Heart left ventricle (tissue), 16 donors: ENCODE results near the gene SLIT3. TPM values are rescaled to one million over a fixed set of nuclear protein-coding genes. Genes with fewer than 3 reads are reported as not detected.

Source experiments
- ATAC-seq, 4 donors: fragments of 200-7000 bp; cut with Tn5 transposase; one replicate each; pipeline ENCODE4 v1.9.1; 2020 to 2022; ENCODE audit warnings: moderate library complexity in 4 of 4, mild to moderate bottlenecking in 3 of 4, moderate number of reproducible peaks in 1 of 4
- DNase-seq, 5 donors: peaks; one replicate each; pipeline ENCODE4 v3.0.0-alpha.2; 2020
- H3K27ac ChIP-seq, 12 donors: fragments of 200-600 bp; sonication (generic) in 4 of 12; one replicate each; pipeline versions ENCODE4 v1.5.0 to v1.8.0; 2016 to 2022; ENCODE audit warnings: mild to moderate bottlenecking in 2 of 12
- H3K27me3 ChIP-seq, 9 donors: fragments of 200-600 bp; sonication (generic) in 2 of 9; one replicate each; pipeline versions ENCODE4 v1.5.1 to v1.8.0; 2016 to 2022; ENCODE audit warnings: mild to moderate bottlenecking in 3 of 9
- H3K36me3 ChIP-seq, 9 donors: fragments of 200-600 bp; sonication (generic) in 2 of 9; one replicate each; pipeline versions ENCODE4 v1.5.0 to v1.8.0; 2018 to 2022; ENCODE audit warnings: mild to moderate bottlenecking in 2 of 9
- H3K4me1 ChIP-seq, 12 donors: fragments of 200-600 bp; sonication (generic) in 4 of 12; one replicate each; pipeline versions ENCODE4 v1.5.0 to v1.8.0; 2016 to 2022; ENCODE audit warnings: mild to moderate bottlenecking in 3 of 12
- H3K4me3 ChIP-seq, 12 donors: fragments of 200-600 bp; sonication (generic) in 4 of 12; one replicate each; pipeline versions ENCODE4 v1.5.0 to v1.8.0; 2017 to 2022; ENCODE audit warnings: mild to moderate bottlenecking in 9 of 12, moderate library complexity in 4 of 12
- H3K9me3 ChIP-seq, 12 donors: fragments of 200-600 bp; sonication (generic) in 4 of 12; one replicate each; pipeline versions ENCODE4 v1.5.0 to v1.8.0; 2016 to 2022; ENCODE audit warnings: mild to moderate bottlenecking in 1 of 12
- CTCF ChIP-seq, 12 donors: fragments of 200-600 bp; sonication (generic) in 4 of 12; IDR thresholded peaks; one replicate each; pipeline versions ENCODE4 v1.5.0 to v1.8.0; 2018 to 2022; ENCODE audit warnings: antibody characterized with exemption in 12 of 12, mild to moderate bottlenecking in 5 of 12
- POLR2A ChIP-seq, 2 donors: fragments of 450-650 bp; IDR thresholded peaks; one replicate each; pipeline ENCODE4 v1.6.1; 2017; ENCODE audit warnings: antibody characterized with exemption in 2 of 2, mild to moderate bottlenecking in 2 of 2, moderate library complexity in 2 of 2
- WGBS, 4 donors: extraction: QIAGEN DNeasy Blood & Tissue Kit in 2 of 4; methylation state at CpG; one replicate each; pipeline versions ENCODE4 v1.1.5 to v1.1.7; 2013 to 2018; 5-methylcytosine and 5-hydroxymethylcytosine counted together
- intact Hi-C, 10 donors: fragments of 100-400 bp; cut with DNase I; formaldehyde crosslinking; loops; one replicate each; pipeline versions ENCODE4 v1.11.1 to v1.14.2; 2022
- polyA plus RNA-seq, 2 donors: library from polyadenylated mRNA; stranded (reverse); fragments of 200-250 nt; gene quantifications; one replicate each; pipeline ENCODE4 v1.2.3, GENCODE V29; 2013
- total RNA-seq, 9 donors: library from RNA; depleted of rRNA in 2 of 9; stranded (reverse); fragments of >200 nt in 2 of 9; fragmentation: NEBNext Ultra II Directional in 3 of 9; extraction: Animal tissue kit (Norgen Biotek cat#: 25700) in 3 of 9; gene quantifications; one replicate each; pipeline versions ENCODE4 v1.1.0 to v1.2.4, GENCODE V29; 2016 to 2023
- donor health status: ischemic (EF 13 %, LVEDD 7.1; RV severe dilation, severe dysfunction).
- donor health status: healthy with polysubstance abuse.
- donor health status: DM: no; HTN: yes; CAD: no.
- donor health status: DM: no; HTN: no; CAD: no.
- donor health status: ischemic (EF 25% LVEDD 6.9; RV normal size, moderate dysfunction).
- donor health status: ischemic (EF 25% LVEDD 5.7; RV mildly dilated, moderate dysfunction).
- donor health status: healthy.
- donor health status: DM: yes; HTN: yes; CAD: no.
- donor health status: ischemic (EF 35%, LVEDD 5.7; RV mildly dilated, moderate dysfunction).
- donor health status: nonischemic (EF 11% LVEDD 7.7; RV severe dilation, severe dysfunction).
- donor health status: DM: yes; HTN: yes; CAD: no.
- donor health status: PGD.
- donor health status: ischemic (EF 29% LVEDD 5.4; RV normal size, mild dysfunction).
- donor health status: nonischemic (EF 23%, LVEDD 6.1; RV moderate dilation, normal function).

The SLIT3 gene
- total and polyA plus RNA-seq, 11 donors, result 2.3 to 40.3 (median 14.4) TPM

- Histone ChIP-seq H3K36me3 (no peaks in the 10 kb centered on the region), H3K4me3 (no peak overlapping the region), H3K27me3 (peaks cover 0 to 12% (median 2%) of the 10 kb centered on the region in 9 donors), H3K9me3 (no peaks in the 10 kb centered on the region), H3K27ac (no peak overlapping the region), H3K4me1 (peaks cover 0 to 13% (median 5%) of the 10 kb centered on the region in 12 donors)
- DNase-seq (no peak), ATAC-seq (no peak)
- intact Hi-C loops, result loop anchor here (5.0 to 10.0 kb wide), 9 partner anchors 212 to 599 kb away; partner anchors contain the start of genes SLIT3 (in 2 of the 10) and SPDL1 (in 2 of the 10)
- no peak for TF ChIP-seq POLR2A (IDR thresholded peaks at IDR 0.05)
- no peak for TF ChIP-seq CTCF (IDR thresholded peaks at IDR 0.05)
- WGBS, 4 donors, result 86 to 89% (median 89%) methylated on average over 5 of the region's 5 CpGs
Observed at GRCh38 chr5:168985454-168985853, 315.5 kb downstream of the SLIT3 start.

DNA sequence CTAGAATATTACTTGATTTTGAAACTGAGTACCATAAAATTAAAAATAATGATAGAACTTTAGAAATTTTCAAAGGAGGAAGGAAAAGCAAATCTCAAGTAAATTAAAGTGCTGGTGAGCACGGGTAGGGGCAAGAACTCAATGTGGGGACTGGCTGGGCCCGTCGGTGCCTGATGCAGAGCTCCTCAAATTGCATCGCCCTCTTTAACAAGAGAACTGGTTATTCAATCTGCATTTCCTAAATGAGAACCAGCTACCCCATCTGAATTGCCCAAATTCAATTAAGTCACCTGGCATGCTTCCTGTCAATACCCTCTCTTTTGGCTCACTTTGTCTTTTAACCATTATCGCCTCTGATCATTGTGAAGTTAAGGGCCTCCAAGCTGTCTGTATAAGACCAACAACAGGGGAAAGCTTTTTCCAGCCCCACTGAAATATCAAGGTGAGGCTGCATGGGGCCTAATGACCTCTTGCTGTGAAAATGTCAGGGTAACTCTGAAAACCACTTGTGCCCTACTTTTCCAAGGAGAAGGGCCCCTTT, 316.7 kb downstream of the SLIT3 start:
- ATAC-seq (no peak), DNase-seq (no peak)
- TF ChIP-seq POLR2A (IDR thresholded peaks at IDR 0.05) (no peak), CTCF (IDR thresholded peaks at IDR 0.05) (no peak)
- no peak overlapping the region for H3K4me3 ChIP-seq
- H3K27ac ChIP-seq, result no peak overlapping the region
- no peaks in the 10 kb centered on the region for H3K9me3 ChIP-seq
- H3K36me3 ChIP-seq, result no peaks in the 10 kb centered on the region
- intact Hi-C loops, result loop anchor here in 4 of 10 donors (10.0 kb wide), 3 partner anchors 561 to 601 kb away; partner anchors contain the start of gene SPDL1 (in 1 of the 4)
- peaks cover 0 to 13% (median 5%) of the 10 kb centered on the region in 12 donors for H3K4me1 ChIP-seq
- 79 to 91% (median 86%) methylated on average over 5 of the region's 5 CpGs for WGBS, 4 donors
- peaks cover 0 to 12% (median 0%) of the 10 kb centered on the region in 9 donors for H3K27me3 ChIP-seq

- TF ChIP-seq CTCF (IDR thresholded peaks at IDR 0.05) (no peak), POLR2A (IDR thresholded peaks at IDR 0.05) (no peak)
- Histone ChIP-seq H3K4me1 (no peaks in the 10 kb centered on the region), H3K9me3 (no peaks in the 10 kb centered on the region), H3K27ac (no peak overlapping the region), H3K4me3 (no peak overlapping the region), H3K36me3 (no peaks in the 10 kb centered on the region), H3K27me3 (peaks cover 0 to 2% (median 0%) of the 10 kb centered on the region in 9 donors)
- intact Hi-C loops, result no loop called here
- WGBS, 4 donors, result 74 to 76% (median 76%) methylated on average over 4 to 5 of the region's 5 CpGs
- ATAC-seq, result no peak
- DNase-seq, result no peak
Observed at GRCh38 chr5:168979135-168979534, 321.8 kb downstream of the SLIT3 start.

GRCh38 chr5:168978500-168978899, 322.4 kb downstream of the SLIT3 start:
- Histone ChIP-seq H3K4me3 (no peak overlapping the region), H3K36me3 (no peaks in the 10 kb centered on the region), H3K27ac (no peak overlapping the region), H3K27me3 (peaks cover 0 to 2% (median 0%) of the 10 kb centered on the region in 9 donors), H3K4me1 (no peaks in the 10 kb centered on the region), H3K9me3 (no peaks in the 10 kb centered on the region)
- no peak for TF ChIP-seq POLR2A (IDR thresholded peaks at IDR 0.05)
- TF ChIP-seq CTCF (IDR thresholded peaks at IDR 0.05), result no peak
- WGBS, 4 donors, result 33 to 80% (median 67%) methylated on average over 1 of the region's 1 CpG
- intact Hi-C loops, result no loop called here
- DNase-seq, result no peak
- no peak for ATAC-seq
